ENCODE measurements around the gene BLVRB. TPM values are rescaled to one million over a fixed set of nuclear protein-coding genes. Genes with fewer than 3 reads are reported as not detected.

The BLVRB gene
- total and polyA plus RNA-seq, 9 of the 15 experiments (the other 6 are each of a cell fraction or from before 2014, with no cell fraction given): 81.1 to 749 (median 331) TPM

GRCh38 chr19:40465557-40466218 lies at the start of gene BLVRB (continued):
- no peak for TF ChIP-seq CUX1 (CRISPR knock-in tag; IDR thresholded peaks at IDR 0.05)

GRCh38 chr19:40513741-40514315 lies 48.3 kb upstream of the BLVRB start:
- FAIRE-seq (no peak), ATAC-seq (no peak)
- intact Hi-C loops (cut with micrococcal nuclease): no loop called here
- TF ChIP-seq GTF2E2 (tag; IDR thresholded peaks at IDR 0.05) (no peak), ZBTB34 (CRISPR knock-in tag; IDR thresholded peaks at IDR 0.05) (no peak), GTF2A2 (tag; IDR thresholded peaks at IDR 0.05) (no peak), SP1 (CRISPR knock-in tag; IDR thresholded peaks at IDR 0.05) (no peak), NELFE (IDR thresholded peaks at IDR 0.05; ENCODE audit: insufficient read depth, insufficient read length) (no peak), HBP1 (CRISPR knock-in tag; IDR thresholded peaks at IDR 0.05) (no peak), E2F6 (IDR thresholded peaks at IDR 0.05; ENCODE audit: borderline replicate concordance in 1 of 2, extremely low read depth in 1 of 2, insufficient read depth in 1 of 2, insufficient read length in 1 of 2, low read depth in 1 of 2, low read length in 1 of 2, poor library complexity in 1 of 2, severe bottlenecking in 1 of 2) (no peak), NFIC (IDR thresholded peaks at IDR 0.05) (no peak), CREM (IDR thresholded peaks at IDR 0.05; ENCODE audit: low read depth) (no peak)

More at GRCh38 chr19:40513741-40514315, 48.3 kb upstream of the BLVRB start:
- DNase-seq (ENCODE audit: extremely low read depth in 1 of 4, low spot score in 3 of 4): no peak
- Histone ChIP-seq H3K9me1 (ENCODE audit: control insufficient read depth, insufficient read depth, low read length) (no peaks in the 10 kb centered on the region), H3K9ac (ENCODE audit: insufficient read depth in 1 of 2, low read depth in 2 of 2, low read length in 2 of 2) (no peak overlapping the region; a peak in 1 of 4 replicates), H3K4me1 (replicated peaks in 1 of 2; ENCODE audit: control insufficient read depth in 2 of 2, insufficient read depth in 2 of 2, low read length in 2 of 2) (peaks cover 0 to 6% of the 10 kb centered on the region in 2 experiments; a peak in 2 of 5 replicates), H3K27me3 (ENCODE audit: control insufficient read depth in 2 of 2, insufficient read depth in 2 of 2, low read length in 2 of 2) (no peaks in the 10 kb centered on the region), H3K36me3 (ENCODE audit: control insufficient read depth, insufficient read depth, low read length) (no peaks in the 10 kb centered on the region), H3K79me2 (ENCODE audit: control insufficient read depth, insufficient read depth, low read length) (no peaks in the 10 kb centered on the region), H2AFZ (ENCODE audit: low read depth, low read length) (no peak overlapping the region), H3K4me2 (ENCODE audit: insufficient read depth, low read length) (no peak overlapping the region), H3K27ac (ENCODE audit: extremely low read depth, low read depth, low read length) (no peak overlapping the region), H3K9me3 (replicated peaks; ENCODE audit: control insufficient read depth, insufficient read depth, low read depth, low read length) (no peaks in the 10 kb centered on the region), H4K20me1 (replicated peaks; ENCODE audit: control insufficient read depth, insufficient read depth, low read length) (no peaks in the 10 kb centered on the region), H3K4me3 (no peak overlapping the region)
- WGBS (ENCODE audit: insufficient coverage, low coverage, missing lambda C conversion rate): 32% methylated on average over 4 of the region's 4 CpGs
- no TSS peak for BruUV-seq (replicated peaks)
- in situ Hi-C loops (cut with MboI): no loop called here
- CTCF ChIA-PET (ENCODE audit: low intra/inter-chr PET ratio): no interaction called here
- POLR2A ChIA-PET: interaction anchor here (0.9 kb wide), 1 partner anchor 8 kb away, joined by 3 read pairs; no protein-coding TSS in a partner anchor

Measured in K562 (cell line).